ENCODE data around the gene TMEM72. TPM values are rescaled to one million over a fixed set of nuclear protein-coding genes. Genes with fewer than 3 reads are reported as not detected.
A peak's percentile ranks its signal among the peaks of the same experiment; 100 is the strongest.

The TMEM72 gene
- total and polyA plus RNA-seq, 2 of the 13 experiments (the other 11 are each of a cell fraction or from before 2014, with no cell fraction given), result 0.04 TPM; not detected in 1

DNA sequence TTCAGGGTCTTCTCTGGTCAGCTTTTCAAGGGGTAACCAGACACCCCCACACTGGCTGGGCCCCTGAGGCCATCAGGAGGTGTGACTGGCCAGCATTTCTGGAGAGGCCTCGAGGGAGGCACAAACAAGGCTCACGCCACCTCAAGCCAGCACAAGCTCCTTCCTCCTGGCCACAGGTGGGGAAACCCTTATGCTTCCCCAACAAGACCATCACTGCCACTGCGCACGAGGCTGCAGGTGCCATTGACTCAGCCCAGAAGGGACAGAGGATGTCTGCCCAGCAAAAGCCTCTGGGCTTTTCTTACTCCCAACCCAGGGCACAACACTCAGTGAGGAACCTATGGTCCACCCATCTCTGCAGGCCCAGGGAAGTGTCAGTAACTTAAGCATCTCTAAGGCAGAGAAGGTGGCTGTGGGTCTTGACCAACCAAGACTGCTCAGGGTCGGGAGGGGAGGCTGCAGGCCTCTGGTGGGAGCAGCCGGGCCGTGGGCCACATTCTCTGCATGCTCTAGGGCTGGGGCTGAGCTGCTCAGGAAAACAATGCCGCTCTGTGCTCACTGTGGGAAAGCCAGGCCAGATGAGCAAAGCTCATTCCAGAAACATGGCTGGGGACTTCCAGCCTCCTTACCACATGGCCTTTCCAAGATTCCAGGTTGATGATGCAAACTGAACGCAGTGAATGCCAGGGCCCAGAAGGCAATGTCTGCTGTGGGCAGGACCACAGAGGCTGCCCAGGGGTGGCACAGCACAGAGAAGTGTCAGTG is 24.2 kb downstream of the TMEM72 start (continued):
- TF ChIP-seq, protein P1, sequence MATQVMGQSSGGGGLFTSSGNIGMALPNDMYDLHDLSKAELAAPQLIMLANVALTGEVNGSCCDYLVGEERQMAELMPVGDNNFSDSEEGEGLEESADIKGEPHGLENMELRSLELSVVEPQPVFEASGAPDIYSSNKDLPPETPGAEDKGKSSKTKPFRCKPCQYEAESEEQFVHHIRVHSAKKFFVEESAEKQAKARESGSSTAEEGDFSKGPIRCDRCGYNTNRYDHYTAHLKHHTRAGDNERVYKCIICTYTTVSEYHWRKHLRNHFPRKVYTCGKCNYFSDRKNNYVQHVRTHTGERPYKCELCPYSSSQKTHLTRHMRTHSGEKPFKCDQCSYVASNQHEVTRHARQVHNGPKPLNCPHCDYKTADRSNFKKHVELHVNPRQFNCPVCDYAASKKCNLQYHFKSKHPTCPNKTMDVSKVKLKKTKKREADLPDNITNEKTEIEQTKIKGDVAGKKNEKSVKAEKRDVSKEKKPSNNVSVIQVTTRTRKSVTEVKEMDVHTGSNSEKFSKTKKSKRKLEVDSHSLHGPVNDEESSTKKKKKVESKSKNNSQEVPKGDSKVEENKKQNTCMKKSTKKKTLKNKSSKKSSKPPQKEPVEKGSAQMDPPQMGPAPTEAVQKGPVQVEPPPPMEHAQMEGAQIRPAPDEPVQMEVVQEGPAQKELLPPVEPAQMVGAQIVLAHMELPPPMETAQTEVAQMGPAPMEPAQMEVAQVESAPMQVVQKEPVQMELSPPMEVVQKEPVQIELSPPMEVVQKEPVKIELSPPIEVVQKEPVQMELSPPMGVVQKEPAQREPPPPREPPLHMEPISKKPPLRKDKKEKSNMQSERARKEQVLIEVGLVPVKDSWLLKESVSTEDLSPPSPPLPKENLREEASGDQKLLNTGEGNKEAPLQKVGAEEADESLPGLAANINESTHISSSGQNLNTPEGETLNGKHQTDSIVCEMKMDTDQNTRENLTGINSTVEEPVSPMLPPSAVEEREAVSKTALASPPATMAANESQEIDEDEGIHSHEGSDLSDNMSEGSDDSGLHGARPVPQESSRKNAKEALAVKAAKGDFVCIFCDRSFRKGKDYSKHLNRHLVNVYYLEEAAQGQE (IDR thresholded peaks at IDR 0.05; ENCODE audit: borderline replicate concordance in 1 of 2, low read depth in 1 of 2, low read length in 2 of 2), result no peak
- TF ChIP-seq, protein P2, sequence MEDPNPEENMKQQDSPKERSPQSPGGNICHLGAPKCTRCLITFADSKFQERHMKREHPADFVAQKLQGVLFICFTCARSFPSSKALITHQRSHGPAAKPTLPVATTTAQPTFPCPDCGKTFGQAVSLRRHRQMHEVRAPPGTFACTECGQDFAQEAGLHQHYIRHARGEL (CRISPR knock-in tag; IDR thresholded peaks at IDR 0.05), result no peak
- peak; percentile 80 for TF ChIP-seq ELF3 (CRISPR knock-in tag; IDR thresholded peaks at IDR 0.05)
- TF ChIP-seq SALL1 (CRISPR knock-in tag; IDR thresholded peaks at IDR 0.05), result peak; percentile 94
- TF ChIP-seq IKZF5 (CRISPR knock-in tag; IDR thresholded peaks at IDR 0.05), result peak; percentile 75; the same call in 1 of the 2 replicates
- TF ChIP-seq ZNF713 (CRISPR knock-in tag; IDR thresholded peaks at IDR 0.05), result 0 out of 2 replicates have a peak, but pooled peaks have one; percentile 49
- TF ChIP-seq ZNF333 (CRISPR knock-in tag; IDR thresholded peaks at IDR 0.05; ENCODE audit: borderline replicate concordance), result no peak
- TF ChIP-seq SNRNP70 (IDR thresholded peaks at IDR 0.05; ENCODE audit: low read depth, low read length), result no peak
- peak; percentile 78 for TF ChIP-seq FOSL2 (CRISPR knock-in tag; IDR thresholded peaks at IDR 0.05)
- TF ChIP-seq, protein P3, sequence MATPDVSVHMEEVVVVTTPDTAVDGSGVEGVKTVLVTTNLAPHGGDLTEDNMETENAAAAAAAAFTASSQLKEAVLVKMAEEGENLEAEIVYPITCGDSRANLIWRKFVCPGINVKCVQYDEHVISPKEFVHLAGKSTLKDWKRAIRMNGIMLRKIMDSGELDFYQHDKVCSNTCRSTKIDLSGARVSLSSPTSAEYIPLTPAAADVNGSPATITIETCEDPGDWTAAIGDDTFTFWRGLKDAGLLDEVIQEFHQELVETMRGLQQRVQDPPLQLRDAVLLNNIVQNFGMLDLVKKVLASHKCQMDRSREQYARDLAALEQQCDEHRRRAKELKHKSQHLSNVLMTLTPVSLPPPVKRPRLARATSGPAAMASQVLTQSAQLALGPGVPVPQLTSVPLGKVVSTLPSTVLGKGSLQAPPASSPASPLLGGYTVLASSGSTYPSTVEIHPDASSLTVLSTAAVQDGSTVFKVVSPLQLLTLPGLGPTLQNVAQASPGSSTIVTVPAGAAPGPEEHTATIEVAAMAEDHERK (CRISPR knock-in tag; IDR thresholded peaks at IDR 0.05; ENCODE audit: low read depth), result no peak
- TF ChIP-seq ZBTB3 (CRISPR knock-in tag; IDR thresholded peaks at IDR 0.05; ENCODE audit: borderline replicate concordance, low read depth), result peak; percentile 24; the same call in 1 of the 2 replicates
- no peak; a peak in 1 of 4 replicates for TF ChIP-seq POLR2A (IDR thresholded peaks at IDR 0.05; ENCODE audit: insufficient read depth in 1 of 2, low read depth in 2 of 2, low read length in 2 of 2)
- TF ChIP-seq HMG20A (CRISPR knock-in tag; IDR thresholded peaks at IDR 0.05; ENCODE audit: borderline replicate concordance), result peak; percentile 83
- TF ChIP-seq AHR (CRISPR knock-in tag; IDR thresholded peaks at IDR 0.05), result no peak; the same call in 1 of the 2 replicates
- no peak for TF ChIP-seq TCF7 (IDR thresholded peaks at IDR 0.05; ENCODE audit: low read depth)
- no peak; the same call in 1 of the 2 replicates for TF ChIP-seq ZNF614 (CRISPR knock-in tag; IDR thresholded peaks at IDR 0.05; ENCODE audit: borderline replicate concordance)
- peak; percentile 94 for TF ChIP-seq ZNF792 (CRISPR knock-in tag; IDR thresholded peaks at IDR 0.05)
- TF ChIP-seq MAZ (IDR thresholded peaks at IDR 0.05; ENCODE audit: borderline replicate concordance, low read depth, low read length), result no peak
- peak; percentile 57 for TF ChIP-seq MAZ (CRISPR knock-in tag; IDR thresholded peaks at IDR 0.05; ENCODE audit: low read depth)
- peak; percentile 71 for TF ChIP-seq ZNF770 (CRISPR knock-in tag; IDR thresholded peaks at IDR 0.05)
- no peak for TF ChIP-seq RFX3 (CRISPR knock-in tag; IDR thresholded peaks at IDR 0.05)
- peak; percentile 41; the same call in 1 of the 2 replicates for TF ChIP-seq NFYC (CRISPR knock-in tag; IDR thresholded peaks at IDR 0.05)
